Esophagus squamous epithelium (tissue), 4 donors: Measurements from ENCODE around the gene OR7C1.

Experiments
- POLR2A ChIP-seq, 4 donors: fragments of 450-650 bp; IDR thresholded peaks; one replicate each; pipeline ENCODE4 v1.6.1; 2017; ENCODE audit warnings: antibody characterized with exemption in 4 of 4, mild to moderate bottlenecking in 4 of 4, moderate library complexity in 3 of 4
- TF ChIP-seq, protein P1 (sequence below), 6 experiments: fragments of 450-650 bp in 4 of 6; fragments of 200-600 bp in 2 of 6; sonication (generic) in 2 of 6; IDR thresholded peaks; one replicate each; pipeline ENCODE4 v1.5.1; 2016 to 2019; ENCODE audit warnings: antibody characterized with exemption in 6 of 6, mild to moderate bottlenecking in 4 of 6, moderate library complexity in 4 of 6

DNA sequence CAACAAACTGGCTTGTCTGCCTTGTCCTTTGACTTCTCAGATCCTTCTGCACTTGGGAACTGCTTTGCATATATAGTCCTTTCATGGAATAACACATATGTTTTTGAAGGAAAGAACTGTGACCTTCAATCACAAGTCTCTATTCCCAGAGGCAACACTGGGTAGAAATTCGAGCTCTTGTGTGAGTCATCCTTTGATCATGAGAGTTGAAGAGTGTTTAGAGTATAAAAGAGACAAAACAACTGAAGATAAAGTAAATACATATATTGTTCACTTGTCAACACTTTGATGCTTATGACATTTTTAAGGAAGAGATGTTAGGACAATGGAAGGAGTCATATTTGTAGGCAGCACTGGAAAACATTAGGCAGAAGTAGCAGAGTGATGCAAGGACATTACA lies 5.2 kb upstream of the OR7C1 start:
- TF ChIP-seq, protein P1, sequence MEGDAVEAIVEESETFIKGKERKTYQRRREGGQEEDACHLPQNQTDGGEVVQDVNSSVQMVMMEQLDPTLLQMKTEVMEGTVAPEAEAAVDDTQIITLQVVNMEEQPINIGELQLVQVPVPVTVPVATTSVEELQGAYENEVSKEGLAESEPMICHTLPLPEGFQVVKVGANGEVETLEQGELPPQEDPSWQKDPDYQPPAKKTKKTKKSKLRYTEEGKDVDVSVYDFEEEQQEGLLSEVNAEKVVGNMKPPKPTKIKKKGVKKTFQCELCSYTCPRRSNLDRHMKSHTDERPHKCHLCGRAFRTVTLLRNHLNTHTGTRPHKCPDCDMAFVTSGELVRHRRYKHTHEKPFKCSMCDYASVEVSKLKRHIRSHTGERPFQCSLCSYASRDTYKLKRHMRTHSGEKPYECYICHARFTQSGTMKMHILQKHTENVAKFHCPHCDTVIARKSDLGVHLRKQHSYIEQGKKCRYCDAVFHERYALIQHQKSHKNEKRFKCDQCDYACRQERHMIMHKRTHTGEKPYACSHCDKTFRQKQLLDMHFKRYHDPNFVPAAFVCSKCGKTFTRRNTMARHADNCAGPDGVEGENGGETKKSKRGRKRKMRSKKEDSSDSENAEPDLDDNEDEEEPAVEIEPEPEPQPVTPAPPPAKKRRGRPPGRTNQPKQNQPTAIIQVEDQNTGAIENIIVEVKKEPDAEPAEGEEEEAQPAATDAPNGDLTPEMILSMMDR (IDR thresholded peaks at IDR 0.05) = no peak
- no peak for TF ChIP-seq POLR2A (IDR thresholded peaks at IDR 0.05)
